Liver (tissue), 9 donors: ENCODE data around the gene SLC6A12. TPM values are rescaled to one million over a fixed set of nuclear protein-coding genes. Genes with fewer than 3 reads are reported as not detected.
A peak's percentile ranks its signal among the peaks of the same experiment; 100 is the strongest.

Experiments used
- DNase-seq: peaks from one replicate; pipeline ENCODE4 v3.0.0-alpha.2; 2017; ENCODE audit warnings: low spot score
- H3K27ac ChIP-seq, 2 donors: one replicate each; pipeline ENCODE4 v1.7.0; 2013; ENCODE audit warnings: inconsistent platforms in 2 of 2, low read length in 2 of 2, control low read depth in 1 of 2, low read depth in 1 of 2, mild to moderate bottlenecking in 1 of 2
- H3K27me3 ChIP-seq, 4 donors: one replicate each; pipeline versions ENCODE4 v1.6.1 to v1.7.0; 2013; ENCODE audit warnings: low read length in 3 of 4, inconsistent platforms in 1 of 4, mild to moderate bottlenecking in 1 of 4, moderate library complexity in 1 of 4; ENCODE audit not compliant: control insufficient read depth in 4 of 4, insufficient read depth in 4 of 4
- H3K36me3 ChIP-seq, 4 donors: one replicate each; pipeline versions ENCODE4 v1.6.1 to v1.7.0; 2013; ENCODE audit warnings: low read length in 3 of 4, mild to moderate bottlenecking in 3 of 4, low read depth in 1 of 4, moderate library complexity in 1 of 4; ENCODE audit not compliant: control insufficient read depth in 4 of 4, insufficient read depth in 3 of 4
- H3K4me1 ChIP-seq, 4 donors: one replicate each; pipeline versions ENCODE4 v1.6.1 to v1.7.0; 2013; ENCODE audit warnings: low read length in 3 of 4, mild to moderate bottlenecking in 3 of 4, moderate library complexity in 1 of 4; ENCODE audit not compliant: control insufficient read depth in 4 of 4, insufficient read depth in 4 of 4
- H3K4me3 ChIP-seq, 3 donors: one replicate each; pipeline versions ENCODE4 v1.6.1 to v1.7.0; 2013; ENCODE audit warnings: low read length in 3 of 3, control low read depth in 1 of 3, low read depth in 1 of 3, mild to moderate bottlenecking in 1 of 3
- H3K9ac ChIP-seq, 2 donors: one replicate each; pipeline ENCODE4 v1.7.0; 2013; ENCODE audit warnings: low read length in 2 of 2, mild to moderate bottlenecking in 2 of 2, moderate library complexity in 2 of 2, control low read depth in 1 of 2, low read depth in 1 of 2
- H3K9me3 ChIP-seq, 4 donors: one replicate each; pipeline versions ENCODE4 v1.6.1 to v1.7.0; 2013; ENCODE audit warnings: low read length in 3 of 4; ENCODE audit not compliant: control insufficient read depth in 4 of 4
- ATF3 ChIP-seq: IDR thresholded peaks from 2 replicates; pipeline ENCODE4 v1.6.1; 2016; ENCODE audit warnings: antibody characterized with exemption
- CTCF ChIP-seq: fragments of 150-350 bp; IDR thresholded peaks from 2 replicates; pipeline ENCODE4 v1.5.1; 2017; ENCODE audit warnings: improper control_type of control experiment, low read depth, low read length; ENCODE audit not compliant: missing input control
- EGR1 ChIP-seq, 2 donors: IDR thresholded peaks; 2 replicates each; pipeline ENCODE4 v1.6.1; 2016 to 2018; ENCODE audit warnings: antibody characterized with exemption in 2 of 2, low read depth in 2 of 2
- FOXA1 ChIP-seq: IDR thresholded peaks from 2 replicates; pipeline ENCODE4 v1.6.1; 2016; ENCODE audit warnings: antibody characterized with exemption
- GABPA ChIP-seq, 2 donors: IDR thresholded peaks in 1 of 2; conservative IDR thresholded peaks in 1 of 2; 2 replicates each; pipeline ENCODE4 v1.6.1; 2016; ENCODE audit warnings: antibody characterized with exemption in 2 of 2, mild to moderate bottlenecking in 1 of 2, moderate library complexity in 1 of 2
- HNF4A ChIP-seq, 2 donors: conservative IDR thresholded peaks; 2 replicates each; pipeline ENCODE4 v1.6.1; 2016; ENCODE audit warnings: antibody characterized with exemption in 2 of 2, mild to moderate bottlenecking in 2 of 2
- HNF4G ChIP-seq: IDR thresholded peaks from 2 replicates; pipeline ENCODE4 v1.6.1; 2016; ENCODE audit warnings: antibody characterized with exemption
- JUND ChIP-seq, 2 donors: IDR thresholded peaks; 2 replicates each; pipeline ENCODE4 v1.6.1; 2016; ENCODE audit warnings: antibody characterized with exemption in 2 of 2
- MAX ChIP-seq: IDR thresholded peaks from 2 replicates; pipeline ENCODE4 v1.6.1; 2016; ENCODE audit warnings: antibody characterized with exemption
- NR2F2 ChIP-seq: IDR thresholded peaks from 2 replicates; pipeline ENCODE4 v1.6.1; 2016; ENCODE audit warnings: antibody characterized with exemption
- RAD21 ChIP-seq, 2 donors: IDR thresholded peaks; 2 replicates each; pipeline ENCODE4 v1.6.1; 2016; ENCODE audit warnings: antibody characterized with exemption in 2 of 2, mild to moderate bottlenecking in 2 of 2
- REST ChIP-seq: IDR thresholded peaks from 2 replicates; pipeline ENCODE4 v1.6.1; 2016; ENCODE audit warnings: antibody characterized with exemption, mild to moderate bottlenecking
- RXRA ChIP-seq, 2 donors: IDR thresholded peaks; 2 replicates each; pipeline ENCODE4 v1.6.1; 2017 to 2018; ENCODE audit warnings: antibody characterized with exemption in 2 of 2, mild to moderate bottlenecking in 1 of 2
- SP1 ChIP-seq: IDR thresholded peaks from 2 replicates; pipeline ENCODE4 v1.6.1; 2018; ENCODE audit warnings: antibody characterized with exemption, mild to moderate bottlenecking
- YY1 ChIP-seq: IDR thresholded peaks from 2 replicates; pipeline ENCODE4 v1.6.1; 2016; ENCODE audit warnings: antibody characterized with exemption, mild to moderate bottlenecking
- ZBTB33 ChIP-seq: IDR thresholded peaks from 2 replicates; pipeline ENCODE4 v1.6.1; 2016; ENCODE audit warnings: antibody characterized with exemption
- WGBS: extraction: QIAGEN DNeasy Blood & Tissue Kit; methylation state at CpG from one replicate; pipeline ENCODE4 v1.1.7; 2013; 5-methylcytosine and 5-hydroxymethylcytosine counted together
- polyA plus RNA-seq, 2 donors: library from polyadenylated mRNA; stranded (reverse) in 1 of 2; unstranded in 1 of 2; fragments of 200-250 nt in 1 of 2; fragments of >200 nt in 1 of 2; fragmentation: Nextera tagmentation in 1 of 2; extraction: Ambion mirVana in 1 of 2; gene quantifications; one replicate each; pipeline versions ENCODE4 v1.2.1 to v1.2.3, GENCODE V29; 2013 to 2015
- total RNA-seq, 2 donors: library from RNA; depleted of rRNA; stranded (reverse); fragments of >200 nt; gene quantifications; one replicate each; pipeline ENCODE4 v1.2.3, GENCODE V29; 2014
- donor health status: healthy.
- donor health status: healthy.
- donor health status: healthy.
- donor health status: healthy.
- donor health status: healthy.

The SLC6A12 gene
- total and polyA plus RNA-seq, 4 donors, result 18.2 to 30.3 (median 23.2) TPM

- TF ChIP-seq ATF3 (no peak), CTCF (no peak), REST (no peak), SP1 (no peak), YY1 (no peak), MAX (no peak), FOXA1 (no peak), EGR1 (IDR thresholded peaks at IDR 0.05; ENCODE audit: low read depth in 2 of 2) (no peak), GABPA (IDR thresholded peaks at IDR 0.05 in 1 of 2, conservative IDR thresholded peaks at IDR 0.05 in 1 of 2) (no peak), RXRA (IDR thresholded peaks at IDR 0.05) (no peak), JUND (IDR thresholded peaks at IDR 0.05) (no peak), NR2F2 (no peak)
- 78% methylated on average over 7 of the region's 7 CpGs for WGBS
- Histone ChIP-seq H3K4me3 (no peak overlapping the region), H3K4me1 (peaks cover 0 to 40% (median 34%) of the 10 kb centered on the region in 4 donors), H3K9ac (no peak overlapping the region), H3K27me3 (no peaks in the 10 kb centered on the region), H3K9me3 (no peaks in the 10 kb centered on the region), H3K36me3 (peaks cover 0 to 7% (median 2%) of the 10 kb centered on the region in 4 donors), H3K27ac (no peak overlapping the region)
- DNase-seq, result peak; percentile 13
These were observed 20.1 kb upstream of the SLC6A12 start for GRCh38 chr12:234019-234418.

- no peaks in the 10 kb centered on the region for H3K27me3 ChIP-seq
- TF ChIP-seq RAD21 (IDR thresholded peaks at IDR 0.05), result no peak
- no peak for TF ChIP-seq ZBTB33
- TF ChIP-seq RXRA (IDR thresholded peaks at IDR 0.05), result no peak
- no peak for TF ChIP-seq REST
- TF ChIP-seq ATF3, result no peak
- no peak for TF ChIP-seq HNF4G
- TF ChIP-seq FOXA1, result no peak
- TF ChIP-seq EGR1 (IDR thresholded peaks at IDR 0.05; ENCODE audit: low read depth in 2 of 2), result no peak
- TF ChIP-seq JUND (IDR thresholded peaks at IDR 0.05), result no peak
- TF ChIP-seq MAX, result no peak
- no peak for TF ChIP-seq HNF4A (conservative IDR thresholded peaks at IDR 0.05)
- H3K27ac ChIP-seq, result no peak overlapping the region
- no peak for DNase-seq
- no peak overlapping the region for H3K4me3 ChIP-seq
- H3K36me3 ChIP-seq, result peaks cover 0 to 7% (median 3%) of the 10 kb centered on the region in 4 donors
- no peaks in the 10 kb centered on the region for H3K9me3 ChIP-seq
- WGBS, result 78% methylated on average over 3 of the region's 3 CpGs
- peaks cover 0 to 38% (median 32%) of the 10 kb centered on the region in 4 donors for H3K4me1 ChIP-seq
- H3K9ac ChIP-seq, result no peak overlapping the region
These were observed 19.6 kb upstream of the SLC6A12 start for GRCh38 chr12:233615-233968.
